ENCODE measurements around the gene OMP.

Gene OMP

DNA sequence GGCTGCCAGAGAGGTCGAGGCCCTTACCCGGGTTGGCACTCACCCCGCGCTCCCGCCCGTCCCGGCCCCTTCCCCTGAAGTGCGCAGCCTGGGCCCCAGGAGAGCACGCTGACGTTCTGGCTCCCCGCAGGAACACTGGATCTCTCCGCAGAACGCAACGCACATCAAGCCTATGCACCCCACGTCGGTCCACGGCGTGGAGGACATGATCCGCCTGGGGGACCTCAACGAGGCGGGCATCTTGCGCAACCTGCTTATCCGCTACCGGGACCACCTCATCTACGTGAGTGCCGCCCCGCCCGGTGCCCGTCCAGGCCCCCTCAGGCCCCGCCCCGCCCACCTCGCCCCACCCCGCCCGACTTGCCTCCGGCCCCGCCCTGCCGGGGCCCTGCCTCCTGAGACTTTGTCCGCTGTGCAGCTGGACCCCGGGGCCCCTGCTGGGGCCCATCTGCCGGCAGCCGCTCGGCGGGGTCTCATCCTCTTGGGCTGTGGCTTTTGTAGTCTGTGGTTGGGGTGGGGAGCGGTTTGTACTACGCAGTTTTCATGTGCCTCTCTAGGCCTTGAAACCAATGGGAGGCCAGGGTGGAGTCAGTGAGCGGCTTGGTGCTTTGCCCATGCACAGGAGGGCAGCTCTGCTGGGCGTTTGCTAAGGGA, 45.2 kb downstream of the OMP start:
- TF ChIP-seq, protein P1, sequence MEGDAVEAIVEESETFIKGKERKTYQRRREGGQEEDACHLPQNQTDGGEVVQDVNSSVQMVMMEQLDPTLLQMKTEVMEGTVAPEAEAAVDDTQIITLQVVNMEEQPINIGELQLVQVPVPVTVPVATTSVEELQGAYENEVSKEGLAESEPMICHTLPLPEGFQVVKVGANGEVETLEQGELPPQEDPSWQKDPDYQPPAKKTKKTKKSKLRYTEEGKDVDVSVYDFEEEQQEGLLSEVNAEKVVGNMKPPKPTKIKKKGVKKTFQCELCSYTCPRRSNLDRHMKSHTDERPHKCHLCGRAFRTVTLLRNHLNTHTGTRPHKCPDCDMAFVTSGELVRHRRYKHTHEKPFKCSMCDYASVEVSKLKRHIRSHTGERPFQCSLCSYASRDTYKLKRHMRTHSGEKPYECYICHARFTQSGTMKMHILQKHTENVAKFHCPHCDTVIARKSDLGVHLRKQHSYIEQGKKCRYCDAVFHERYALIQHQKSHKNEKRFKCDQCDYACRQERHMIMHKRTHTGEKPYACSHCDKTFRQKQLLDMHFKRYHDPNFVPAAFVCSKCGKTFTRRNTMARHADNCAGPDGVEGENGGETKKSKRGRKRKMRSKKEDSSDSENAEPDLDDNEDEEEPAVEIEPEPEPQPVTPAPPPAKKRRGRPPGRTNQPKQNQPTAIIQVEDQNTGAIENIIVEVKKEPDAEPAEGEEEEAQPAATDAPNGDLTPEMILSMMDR (IDR thresholded peaks at IDR 0.05; ENCODE audit: extremely low read depth, missing control alignments), result no peak
- DNase-seq (ENCODE audit: low spot score), result peak; percentile 53

- no peak for DNase-seq (ENCODE audit: low spot score)
- TF ChIP-seq, protein P1 (IDR thresholded peaks at IDR 0.05; ENCODE audit: extremely low read depth, missing control alignments), result no peak
Measured at GRCh38 chr11:77148963-77149715, 46.5 kb downstream of the OMP start.

GRCh38 chr11:77149716-77150392, 47.2 kb downstream of the OMP start:
- no peak for DNase-seq (ENCODE audit: low spot score)
- TF ChIP-seq, protein P1 (IDR thresholded peaks at IDR 0.05; ENCODE audit: extremely low read depth, missing control alignments), result no peak

DNA sequence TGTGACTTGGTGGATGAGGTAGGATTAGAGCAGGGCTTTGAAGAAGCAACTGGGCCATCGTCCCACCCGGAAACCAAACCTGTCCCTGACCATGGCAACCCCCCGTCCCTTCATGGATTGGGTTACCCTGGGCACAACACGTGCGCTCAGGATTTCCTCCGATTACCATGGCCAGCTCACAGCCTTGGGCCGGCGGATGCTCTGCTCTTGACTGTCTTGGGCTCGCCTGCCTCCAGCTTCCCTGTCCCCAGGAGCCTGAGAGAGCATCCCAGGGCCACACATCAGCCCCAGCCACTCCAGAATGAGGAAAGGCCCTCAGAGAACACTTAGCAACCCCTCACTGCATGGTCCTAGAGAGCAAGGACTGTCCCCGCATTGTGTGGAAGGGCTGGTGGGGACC, 48.2 kb downstream of the OMP start:
- no peak for DNase-seq (ENCODE audit: low spot score)
- TF ChIP-seq, protein P1 (IDR thresholded peaks at IDR 0.05; ENCODE audit: extremely low read depth, missing control alignments), result no peak

DNA sequence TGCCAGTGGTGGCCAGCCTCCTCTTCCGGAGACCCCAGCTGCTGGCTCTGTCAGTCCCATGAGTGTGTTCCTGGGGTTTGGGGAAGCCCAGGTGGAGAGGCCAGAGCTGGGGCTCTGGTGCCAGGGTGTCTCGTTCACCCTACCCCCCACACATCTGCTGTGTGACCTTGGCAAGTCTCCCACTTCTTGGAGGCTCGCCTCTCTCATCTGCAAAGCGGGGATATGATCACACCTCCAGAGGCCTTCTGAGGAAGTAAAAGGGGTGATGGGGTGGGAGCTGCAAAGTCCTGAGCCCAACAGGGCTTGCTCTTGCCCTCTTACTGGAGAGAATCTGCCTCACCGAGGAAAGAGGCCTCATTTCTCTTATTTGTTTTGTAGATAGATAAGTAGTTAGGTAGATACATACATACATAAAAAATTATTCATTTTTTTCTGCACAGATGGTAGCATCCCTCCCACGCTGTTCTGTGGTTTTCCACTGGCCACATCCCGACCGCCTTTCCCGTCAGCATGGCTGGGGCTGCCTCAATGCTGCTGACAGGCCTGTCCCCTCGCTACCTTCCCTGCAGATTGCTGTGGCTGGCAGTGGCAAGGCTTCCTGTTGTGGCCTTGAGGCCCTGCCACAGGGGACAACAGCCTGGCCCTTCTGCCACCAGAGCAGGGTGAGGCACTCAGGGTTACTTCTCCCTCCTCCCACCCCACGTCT, 49.3 kb downstream of the OMP start:
- DNase-seq (ENCODE audit: low spot score), result no peak
- TF ChIP-seq, protein P1 (IDR thresholded peaks at IDR 0.05; ENCODE audit: extremely low read depth, missing control alignments), result no peak

- TF ChIP-seq, protein P1 (IDR thresholded peaks at IDR 0.05; ENCODE audit: extremely low read depth, missing control alignments), result no peak
- no peak for DNase-seq (ENCODE audit: low spot score)
Measured at GRCh38 chr11:77152846-77153245, 50.2 kb downstream of the OMP start.
